GM18951 (cell line): Measurements from ENCODE around the gene KPTN.

Source experiments
- POLR2A ChIP-seq: IDR thresholded peaks from 4 replicates; pipeline ENCODE4 v1.6.1; 2011; ENCODE audit warnings: mild to moderate bottlenecking; ENCODE audit not compliant: insufficient read length, insufficient read depth; ENCODE audit errors: extremely low read depth
- in situ Hi-C: fragments of 300-500 bp; cut with MboI; formaldehyde crosslinking; loops from one replicate; pipeline ENCODE4 v1.12.0; 2022; ENCODE audit warnings: low sequenced_read_pairs, mixed read lengths, inconsistent platforms; ENCODE audit not compliant: unreplicated experiment

Gene KPTN

DNA sequence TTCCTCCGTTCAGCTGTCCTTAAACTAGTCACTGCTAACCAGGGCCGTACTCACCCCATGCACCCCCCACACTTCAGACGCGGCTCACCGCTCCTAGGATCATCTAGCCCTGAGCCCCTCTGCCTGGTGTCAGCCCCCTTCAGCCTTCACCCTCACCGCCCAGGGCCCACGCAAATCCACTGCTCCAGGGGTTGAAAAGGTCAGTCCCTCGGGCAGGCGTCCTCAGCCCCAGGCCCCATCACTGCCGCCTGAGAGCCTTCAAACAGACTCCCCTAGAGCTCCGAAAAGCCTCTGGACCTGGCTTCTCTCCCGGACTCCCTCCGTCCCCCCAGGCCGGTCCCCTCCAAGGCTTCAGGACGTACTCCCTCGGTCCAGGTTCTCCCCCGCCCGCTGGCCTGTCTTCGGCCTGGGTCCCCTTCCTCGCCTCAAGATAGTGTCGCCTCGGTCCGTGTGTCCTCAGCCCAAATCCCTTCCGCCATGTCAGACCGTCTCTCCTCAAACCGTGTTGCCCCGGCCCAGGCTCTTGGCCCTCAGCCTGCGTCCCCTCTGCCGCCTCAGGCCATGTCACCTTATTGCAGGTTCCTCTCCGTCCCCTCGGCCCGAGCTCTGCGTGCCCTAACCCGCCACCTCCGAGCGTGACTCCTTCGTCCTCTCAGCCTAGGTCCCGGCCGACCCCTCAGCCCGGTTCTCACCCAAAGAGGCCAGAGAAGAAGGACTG, 30.3 kb upstream of the KPTN start:
- in situ Hi-C loops = no loop called here
- no peak for TF ChIP-seq POLR2A

DNA sequence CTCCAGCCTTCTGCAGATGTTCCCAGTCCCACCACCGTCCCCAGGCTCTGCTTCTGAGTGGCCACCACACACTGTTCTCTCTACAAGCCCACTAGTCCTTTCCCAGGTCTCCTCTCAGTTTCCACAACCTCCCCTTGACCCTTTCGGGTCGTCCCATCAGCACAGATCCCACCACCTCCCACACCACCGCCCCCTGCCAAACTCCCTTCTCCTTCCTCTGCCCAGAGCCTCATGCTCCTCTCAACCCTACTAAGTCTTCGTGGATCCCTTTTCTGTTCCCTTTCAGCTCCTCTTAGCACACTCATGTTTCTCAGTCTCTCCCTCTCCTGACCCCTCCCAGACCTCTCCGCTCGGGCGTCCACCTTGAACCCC, 28.9 kb upstream of the KPTN start:
- TF ChIP-seq POLR2A = no peak
- in situ Hi-C loops = no loop called here

DNA sequence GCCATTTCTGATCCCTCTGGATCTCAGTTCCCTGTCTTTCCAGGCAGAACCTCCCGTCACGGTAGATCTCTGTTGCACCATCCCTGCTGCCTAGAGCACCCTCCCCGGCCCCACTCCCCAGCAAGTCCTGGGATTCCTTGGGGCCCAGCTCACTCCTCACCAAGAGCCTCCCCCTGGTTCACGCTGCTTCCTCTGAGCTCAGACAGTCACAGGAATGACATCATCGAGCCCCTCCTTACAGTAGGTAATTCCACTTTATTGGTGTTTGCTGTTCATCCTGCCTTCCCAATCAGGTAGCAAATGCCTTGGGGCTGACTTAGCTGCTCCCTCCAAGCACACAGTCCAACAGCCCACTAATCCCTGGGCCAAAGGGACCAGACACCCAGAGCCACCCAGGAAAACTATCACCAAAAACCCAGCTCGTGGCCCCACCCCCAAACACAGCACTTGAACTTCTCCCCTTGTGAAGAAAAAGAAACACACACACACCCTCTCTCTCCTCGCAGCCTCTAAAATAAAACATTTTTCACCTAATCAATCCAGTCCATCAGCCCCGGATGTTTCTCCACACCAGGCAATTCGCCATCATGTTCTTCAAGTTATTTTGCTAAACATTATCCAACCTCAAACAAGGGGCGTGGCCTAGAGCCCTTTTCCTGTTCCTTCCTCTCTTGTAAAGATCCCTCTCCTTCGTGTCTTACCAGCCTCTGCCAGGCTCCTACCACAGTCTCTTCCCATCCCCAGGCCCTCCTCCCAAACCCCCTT, 28.3 kb upstream of the KPTN start:
- in situ Hi-C loops = no loop called here
- TF ChIP-seq POLR2A = no peak

DNA sequence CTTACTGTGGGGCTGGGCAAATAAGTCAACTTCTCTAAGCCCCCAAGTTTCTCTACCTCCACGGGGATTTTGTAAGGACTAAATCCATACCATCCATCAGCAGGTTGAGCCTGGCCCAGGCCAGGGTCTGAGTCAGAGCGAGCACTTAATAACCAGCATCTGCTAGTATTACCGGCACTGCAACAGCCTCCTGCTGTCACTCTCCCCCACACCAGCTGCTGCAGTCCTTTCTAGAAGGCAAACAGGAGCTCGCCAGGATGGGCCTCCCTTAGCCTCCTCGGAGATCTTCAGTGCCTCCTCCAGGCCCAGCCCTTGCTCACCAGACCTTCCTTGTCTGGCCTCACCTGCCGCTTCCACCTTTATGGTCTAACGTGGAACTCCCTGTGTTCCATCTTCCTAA, 27.7 kb upstream of the KPTN start:
- in situ Hi-C loops = no loop called here
- no peak for TF ChIP-seq POLR2A

DNA sequence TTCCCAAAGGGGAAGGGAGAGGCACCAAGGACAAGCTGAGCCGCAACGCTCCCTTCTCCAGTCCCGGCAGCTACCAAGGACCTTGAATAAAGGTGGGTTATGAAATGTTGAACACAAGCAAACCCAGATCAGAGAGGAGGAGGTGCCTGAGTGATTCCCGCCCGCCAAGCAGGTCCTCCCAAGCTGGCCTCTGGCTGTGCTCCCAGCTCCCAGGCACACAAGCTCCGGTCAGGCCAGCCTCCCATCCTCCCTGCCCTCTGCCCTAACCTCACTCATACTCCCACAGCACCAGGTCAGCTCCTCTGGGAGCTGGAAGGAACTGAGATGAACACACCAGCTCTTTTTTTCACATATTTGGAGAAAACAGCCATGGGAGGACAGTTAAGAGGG, 27.1 kb upstream of the KPTN start:
- TF ChIP-seq POLR2A = no peak
- in situ Hi-C loops = no loop called here

DNA sequence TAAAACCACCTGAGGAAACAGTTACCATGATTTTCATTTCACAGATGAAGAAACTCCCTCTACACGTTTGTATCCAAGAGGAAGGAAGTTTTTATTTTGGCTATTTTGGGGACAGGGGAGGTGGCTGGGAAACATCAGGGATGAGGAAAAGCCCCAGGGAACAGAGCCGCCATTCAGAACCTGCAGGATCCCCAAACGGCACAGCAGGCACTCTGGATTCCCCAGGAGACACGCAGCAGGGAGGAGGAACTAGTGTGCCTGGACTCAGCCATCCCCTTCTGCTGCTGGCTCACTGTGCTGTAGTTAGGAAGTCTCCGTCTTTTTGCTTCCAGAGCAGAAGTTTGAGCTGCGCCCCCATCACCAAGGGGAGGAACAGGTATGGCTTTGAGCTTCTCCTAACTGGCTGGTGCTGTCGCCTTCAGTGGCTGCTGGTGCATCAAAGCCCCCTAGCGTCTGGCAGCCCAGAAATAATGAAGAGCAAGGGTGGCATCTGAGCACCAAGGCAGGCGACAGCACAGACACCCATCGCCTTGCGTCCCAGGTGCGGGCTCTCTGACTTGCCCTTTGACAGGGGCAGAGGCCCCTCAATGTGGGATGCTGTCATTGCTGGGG, 26.6 kb upstream of the KPTN start:
- in situ Hi-C loops = no loop called here

DNA sequence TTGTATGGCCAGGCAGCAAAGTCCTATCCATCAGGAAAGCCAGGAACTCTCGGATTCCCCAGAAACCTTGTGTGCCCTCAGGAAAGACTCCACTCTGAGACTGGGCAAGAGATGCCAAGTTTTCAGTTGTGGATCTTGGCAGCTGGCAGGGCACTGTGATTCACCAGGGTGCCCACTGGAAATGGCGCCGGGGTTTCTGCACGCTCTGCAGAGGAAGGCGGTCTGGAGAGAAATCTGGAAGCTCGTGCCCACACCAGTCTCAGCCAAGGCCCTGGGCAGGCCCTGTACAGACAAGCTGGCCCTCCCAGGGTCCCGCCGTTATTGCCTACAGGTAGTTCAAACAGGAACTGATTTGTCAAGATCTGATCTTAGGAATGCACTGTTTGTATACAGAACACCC, 26.0 kb upstream of the KPTN start:
- in situ Hi-C loops = no loop called here
- TF ChIP-seq POLR2A = no peak

More for the DNA sequence above, 26.6 kb upstream of the KPTN start:
- no peak for TF ChIP-seq POLR2A

DNA sequence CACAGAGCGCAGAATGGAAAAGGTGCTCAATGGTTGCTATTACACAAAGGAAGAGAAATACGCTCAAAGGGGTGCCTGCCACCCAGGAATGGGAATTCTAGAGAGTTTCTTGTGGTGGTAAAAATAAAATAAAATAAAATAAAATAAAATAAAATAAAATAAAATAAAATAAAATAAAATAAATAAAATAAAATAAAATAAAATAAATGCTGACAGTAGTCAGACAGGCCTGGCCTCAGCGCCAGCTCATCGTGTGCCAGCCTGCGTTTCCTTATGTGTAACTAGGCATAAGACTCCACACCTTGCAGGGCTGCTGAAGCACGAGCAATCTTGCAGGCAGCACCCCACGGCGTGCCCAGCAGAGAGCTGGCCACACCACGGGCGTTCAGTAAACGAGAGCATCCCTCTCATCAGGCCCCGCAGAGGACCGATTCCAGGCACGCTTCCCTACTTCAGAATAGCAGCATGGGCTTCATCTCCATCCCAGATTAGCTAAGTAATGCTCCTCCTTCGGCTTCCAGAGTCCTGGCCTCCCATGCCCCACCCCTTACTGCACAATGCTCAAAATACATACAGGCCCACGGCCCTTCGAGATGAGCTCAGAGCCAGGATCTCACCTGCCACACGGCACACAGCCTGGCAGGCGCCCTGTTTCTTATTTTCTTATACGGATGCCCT, 25.3 kb upstream of the KPTN start:
- in situ Hi-C loops = no loop called here
- TF ChIP-seq POLR2A = no peak

DNA sequence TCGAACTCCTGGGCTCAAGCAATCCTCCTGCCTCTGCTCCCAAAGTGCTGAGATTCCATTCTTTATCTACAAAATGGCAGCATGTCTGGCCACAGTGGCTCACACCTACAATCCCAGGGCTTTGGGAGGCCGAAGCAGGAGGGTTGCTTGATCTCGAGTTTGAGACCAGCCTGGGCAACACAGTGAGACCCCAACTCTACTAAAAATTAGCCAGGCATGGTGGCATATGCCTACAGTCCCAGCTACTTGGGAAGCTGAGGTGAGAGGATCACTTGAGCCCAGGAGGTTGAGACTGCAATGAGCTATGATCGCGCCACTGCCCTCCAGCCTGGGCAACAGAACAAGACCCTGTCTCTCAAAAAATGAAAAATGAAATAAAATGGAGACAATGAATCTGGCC, 24.7 kb upstream of the KPTN start:
- in situ Hi-C loops = no loop called here

DNA sequence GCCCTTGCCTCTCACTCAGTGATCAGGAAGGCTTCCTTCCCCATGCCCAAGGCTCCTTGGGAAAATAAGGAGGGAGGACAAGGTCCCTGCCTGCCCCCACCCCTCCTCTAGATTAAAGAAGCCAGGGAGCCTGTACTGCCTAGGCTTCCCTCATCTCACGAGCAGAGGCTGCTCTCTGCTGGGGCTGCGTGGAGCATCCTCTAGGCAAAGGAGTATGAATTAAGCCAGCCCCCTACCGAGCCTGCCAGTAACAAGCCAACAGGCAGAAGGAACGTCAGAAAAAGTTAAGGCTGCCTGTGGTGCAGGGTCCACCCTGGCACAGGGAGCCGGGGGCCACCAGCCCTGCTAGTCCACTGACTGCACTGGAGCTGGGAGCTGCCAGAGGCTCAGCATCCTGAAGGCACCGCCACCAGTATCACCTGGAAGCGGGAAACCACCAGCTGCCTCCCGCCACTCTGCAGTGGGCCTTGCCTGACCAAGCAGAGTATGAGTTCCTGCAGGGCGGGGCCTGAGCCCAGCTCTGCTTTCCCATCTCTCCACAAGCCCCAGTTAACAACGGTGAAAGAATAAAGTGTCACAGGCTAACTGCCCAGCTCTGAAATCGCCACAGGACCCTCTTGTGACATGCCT, 24.0 kb upstream of the KPTN start:
- in situ Hi-C loops = no loop called here
- TF ChIP-seq POLR2A = no peak

More for the DNA sequence above, 24.7 kb upstream of the KPTN start:
- no peak for TF ChIP-seq POLR2A

DNA sequence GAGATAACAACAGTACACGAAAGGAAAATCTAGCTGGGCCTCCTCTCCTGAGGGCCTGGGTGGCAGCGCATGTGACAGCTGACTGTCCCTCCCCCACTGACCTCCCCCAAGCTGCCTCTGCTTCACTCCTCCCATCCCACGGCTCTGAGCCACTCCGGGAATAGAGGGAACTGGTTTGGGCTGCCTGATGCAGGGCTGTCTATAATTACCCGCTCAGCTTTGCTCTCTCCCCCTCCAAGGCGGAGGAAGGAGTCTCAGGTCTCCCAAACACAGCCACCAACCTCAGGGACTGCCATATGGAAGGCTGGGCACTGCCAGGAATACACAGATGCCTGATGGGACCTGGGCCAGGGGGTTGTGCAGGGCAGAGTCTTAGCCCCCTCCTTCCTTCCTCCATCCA, 23.0 kb upstream of the KPTN start:
- in situ Hi-C loops = no loop called here
- no peak for TF ChIP-seq POLR2A

DNA sequence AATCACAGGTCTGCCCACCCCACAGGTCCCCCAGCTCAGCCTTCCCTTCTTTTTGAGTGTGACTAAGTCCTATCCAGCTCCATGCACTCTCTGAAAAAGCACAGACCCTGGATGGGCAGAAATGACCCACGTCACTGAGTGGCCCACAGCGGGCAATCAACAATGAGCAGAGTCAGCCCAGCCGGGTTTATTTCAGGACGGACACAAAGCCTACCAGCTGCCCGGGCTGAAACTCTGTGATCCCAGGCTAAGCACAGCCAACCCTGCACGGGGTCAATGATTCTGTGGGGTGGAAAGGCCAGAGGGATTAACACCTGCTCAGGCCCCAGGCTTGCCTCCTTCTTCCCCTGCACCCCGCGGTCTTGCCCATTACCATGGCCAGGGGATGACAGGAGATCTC, 22.4 kb upstream of the KPTN start:
- no peak for TF ChIP-seq POLR2A
- in situ Hi-C loops = no loop called here

DNA sequence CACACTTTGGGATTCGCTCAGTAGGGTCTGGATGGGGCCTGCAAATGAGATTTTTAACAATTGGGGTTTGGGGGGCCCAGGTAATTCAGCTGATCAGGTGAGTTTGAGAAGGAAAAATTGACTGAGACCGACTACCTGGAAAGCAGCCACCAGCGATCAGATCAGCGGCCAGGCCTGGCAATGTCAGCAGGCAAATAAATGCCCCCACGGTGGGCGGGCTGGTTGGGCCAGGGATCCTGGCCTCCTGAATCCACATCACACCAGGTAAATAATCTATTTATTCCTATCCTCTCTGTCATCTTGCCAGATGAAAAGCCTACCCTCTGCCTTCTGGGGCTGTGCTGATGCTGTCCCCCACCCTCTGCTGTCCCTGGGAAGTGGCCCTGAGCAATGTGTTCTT, 21.5 kb upstream of the KPTN start:
- in situ Hi-C loops = no loop called here
- no peak for TF ChIP-seq POLR2A
